Fibroblast of lung (primary cell): ENCODE data around the gene SMTNL1. TPM values are rescaled to one million over a fixed set of nuclear protein-coding genes. Genes with fewer than 3 reads are reported as not detected.

Source experiments
- DNase-seq, 2 donors: peaks; one replicate each; pipeline versions ENCODE4 v3.0.0 to v3.0.0-alpha.2; 2010; ENCODE audit warnings: low read depth in 2 of 2
- H2AFZ ChIP-seq: 2 replicates; pipeline ENCODE4 v1.5.1; 2012; ENCODE audit warnings: low read length, control low read depth, inconsistent platforms
- H3K27ac ChIP-seq: 2 replicates; pipeline ENCODE4 v1.5.1; 2011; ENCODE audit warnings: low read length, control low read depth; ENCODE audit not compliant: insufficient read depth
- H3K27me3 ChIP-seq: 2 replicates; pipeline ENCODE4 v1.5.1; 2011; ENCODE audit warnings: mild to moderate bottlenecking, low read length; ENCODE audit not compliant: control insufficient read depth, insufficient read depth
- H3K36me3 ChIP-seq: 2 replicates; pipeline ENCODE4 v1.5.1; 2011; ENCODE audit warnings: low read length; ENCODE audit not compliant: control insufficient read depth, insufficient read depth
- H3K4me1 ChIP-seq: 2 replicates; pipeline ENCODE4 v1.5.1; 2011; ENCODE audit warnings: low read length; ENCODE audit not compliant: control insufficient read depth, insufficient read depth; ENCODE audit errors: extremely low read depth
- H3K4me2 ChIP-seq: 2 replicates; pipeline ENCODE4 v1.5.1; 2011; ENCODE audit warnings: low read length, control low read depth; ENCODE audit not compliant: insufficient read depth; ENCODE audit errors: extremely low read depth
- H3K4me3 ChIP-seq, 4 experiments: fragments of 200-600 bp in 1 of 4; sonication (generic) in 1 of 4; replicated peaks in 1 of 4; 2 replicates each; pipeline ENCODE4 v1.5.1; 2011 to 2016; ENCODE audit warnings: low read length in 4 of 4, low read depth in 3 of 4, mild to moderate bottlenecking in 3 of 4, control low read depth in 2 of 4, inconsistent platforms in 1 of 4, mixed read lengths in 1 of 4; ENCODE audit not compliant: insufficient read depth in 1 of 4; ENCODE audit errors: control extremely low read depth in 1 of 4
- H3K79me2 ChIP-seq: 2 replicates; pipeline ENCODE4 v1.5.1; 2012; ENCODE audit warnings: mild to moderate bottlenecking, low read length, inconsistent platforms; ENCODE audit not compliant: control insufficient read depth, insufficient read depth
- H3K9ac ChIP-seq: 2 replicates; pipeline ENCODE4 v1.5.1; 2011; ENCODE audit warnings: mild to moderate bottlenecking, low read length, control low read depth; ENCODE audit not compliant: insufficient read depth
- H3K9me3 ChIP-seq: 2 replicates; pipeline ENCODE4 v1.5.1; 2012; ENCODE audit warnings: low read depth, low read length; ENCODE audit not compliant: control insufficient read depth, insufficient read depth
- H4K20me1 ChIP-seq: 2 replicates; pipeline ENCODE4 v1.5.1; 2011; ENCODE audit warnings: low read length; ENCODE audit not compliant: control insufficient read depth, insufficient read depth; ENCODE audit errors: extremely low read depth
- EZH2 ChIP-seq: IDR thresholded peaks from 2 replicates; pipeline ENCODE4 v1.5.1; 2012; ENCODE audit warnings: low read length, control low read depth, mild to moderate bottlenecking; ENCODE audit errors: missing control alignments
- polyA plus RNA-seq, 2 donors: library from polyadenylated mRNA; depleted of rRNA in 1 of 2; stranded (reverse) in 1 of 2; unstranded in 1 of 2; fragments of >200 nt; gene quantifications; 2 replicates each; pipeline ENCODE4 v1.2.1, GENCODE V29; 2011 to 2012; ENCODE audit warnings: missing spikeins in 1 of 2
- total RNA-seq: library from RNA; depleted of rRNA; stranded (reverse); fragments of >200 nt; gene quantifications from 2 replicates; pipeline ENCODE4 v1.2.1, GENCODE V29; 2014
- TF ChIP-seq, protein P1 (sequence below), 2 donors: IDR thresholded peaks in 1 of 2; conservative IDR thresholded peaks in 1 of 2; 1 replicate in 1 of 2; 2 replicates in 1 of 2; pipeline ENCODE4 v1.5.1; 2011 to 2012; ENCODE audit warnings: low read length in 2 of 2, control low read depth in 1 of 2, inconsistent platforms in 1 of 2, low read depth in 1 of 2, mild to moderate bottlenecking in 1 of 2

Gene SMTNL1
- total and polyA plus RNA-seq, 2 donors (not counting 1 experiment from before 2014, with no cell fraction given) = not detected

DNA sequence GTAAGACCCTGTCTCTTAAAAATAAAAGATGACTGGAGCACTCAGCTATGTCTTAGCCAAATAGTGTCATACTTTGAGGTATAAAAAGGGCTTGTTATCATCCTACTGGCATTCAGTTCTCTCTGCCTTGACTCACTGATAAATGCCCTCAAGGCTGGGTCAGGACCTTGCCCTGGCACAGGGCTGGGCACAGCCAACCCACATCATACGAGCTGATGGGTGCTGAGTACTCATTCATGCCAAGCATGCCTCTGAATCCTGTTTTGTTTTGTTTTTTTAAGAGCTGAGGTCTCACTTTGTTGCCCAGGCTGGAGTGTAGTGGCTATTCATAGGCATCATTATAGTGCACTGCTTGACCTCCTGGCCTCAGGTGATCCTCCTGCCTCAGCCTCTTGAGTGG is 1.9 kb downstream of the SMTNL1 start:
- Histone ChIP-seq H3K4me3 (no peak overlapping the region), H3K36me3 (no peaks in the 10 kb centered on the region), H3K9ac (no peak overlapping the region), H4K20me1 (no peaks in the 10 kb centered on the region), H3K27ac (no peak overlapping the region), H3K9me3 (no peaks in the 10 kb centered on the region), H3K4me2 (no peak overlapping the region), H3K4me1 (no peaks in the 10 kb centered on the region), H3K27me3 (peaks cover 12% of the 10 kb centered on the region), H2AFZ (no peak overlapping the region), H3K79me2 (no peaks in the 10 kb centered on the region)
- no peak for DNase-seq
- TF ChIP-seq EZH2 = no peak
- TF ChIP-seq, protein P1, sequence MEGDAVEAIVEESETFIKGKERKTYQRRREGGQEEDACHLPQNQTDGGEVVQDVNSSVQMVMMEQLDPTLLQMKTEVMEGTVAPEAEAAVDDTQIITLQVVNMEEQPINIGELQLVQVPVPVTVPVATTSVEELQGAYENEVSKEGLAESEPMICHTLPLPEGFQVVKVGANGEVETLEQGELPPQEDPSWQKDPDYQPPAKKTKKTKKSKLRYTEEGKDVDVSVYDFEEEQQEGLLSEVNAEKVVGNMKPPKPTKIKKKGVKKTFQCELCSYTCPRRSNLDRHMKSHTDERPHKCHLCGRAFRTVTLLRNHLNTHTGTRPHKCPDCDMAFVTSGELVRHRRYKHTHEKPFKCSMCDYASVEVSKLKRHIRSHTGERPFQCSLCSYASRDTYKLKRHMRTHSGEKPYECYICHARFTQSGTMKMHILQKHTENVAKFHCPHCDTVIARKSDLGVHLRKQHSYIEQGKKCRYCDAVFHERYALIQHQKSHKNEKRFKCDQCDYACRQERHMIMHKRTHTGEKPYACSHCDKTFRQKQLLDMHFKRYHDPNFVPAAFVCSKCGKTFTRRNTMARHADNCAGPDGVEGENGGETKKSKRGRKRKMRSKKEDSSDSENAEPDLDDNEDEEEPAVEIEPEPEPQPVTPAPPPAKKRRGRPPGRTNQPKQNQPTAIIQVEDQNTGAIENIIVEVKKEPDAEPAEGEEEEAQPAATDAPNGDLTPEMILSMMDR (conservative IDR thresholded peaks at IDR 0.05 in 1 of 2, IDR thresholded peaks at IDR 0.05 in 1 of 2; ENCODE audit: low read depth in 1 of 2, low read length in 2 of 2) = no peak

DNA sequence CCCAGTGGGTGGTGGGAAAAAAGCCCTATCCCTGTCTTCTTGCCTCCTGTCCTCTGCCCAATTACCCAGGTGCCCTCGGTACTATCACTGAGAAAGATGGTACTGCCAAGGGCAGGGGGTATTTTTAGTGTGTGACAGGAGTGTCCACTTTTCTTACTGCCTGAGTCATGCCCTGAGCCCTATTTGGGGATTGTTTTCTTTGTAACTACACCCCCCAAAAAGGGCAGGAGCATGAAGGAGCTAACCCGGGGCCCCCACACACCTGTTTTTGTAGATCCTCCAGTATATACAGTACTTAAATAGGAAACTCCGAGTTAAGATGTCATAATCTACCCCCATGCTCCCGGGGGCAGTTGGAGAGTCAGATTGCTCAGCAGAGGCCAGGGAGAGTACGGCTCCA is 3.8 kb downstream of the SMTNL1 start:
- no peak for DNase-seq
- H2AFZ ChIP-seq = no peak overlapping the region
- H4K20me1 ChIP-seq = no peaks in the 10 kb centered on the region
- no peaks in the 10 kb centered on the region for H3K79me2 ChIP-seq
- no peak overlapping the region for H3K27ac ChIP-seq
- no peak for TF ChIP-seq EZH2
- TF ChIP-seq, protein P1 (conservative IDR thresholded peaks at IDR 0.05 in 1 of 2, IDR thresholded peaks at IDR 0.05 in 1 of 2; ENCODE audit: low read depth in 1 of 2, low read length in 2 of 2) = no peak
- no peaks in the 10 kb centered on the region for H3K9me3 ChIP-seq
- H3K4me2 ChIP-seq = no peak overlapping the region
- H3K36me3 ChIP-seq = no peaks in the 10 kb centered on the region
- H3K4me3 ChIP-seq = no peak overlapping the region
- no peaks in the 10 kb centered on the region for H3K4me1 ChIP-seq
- peaks cover 12% of the 10 kb centered on the region for H3K27me3 ChIP-seq
- H3K9ac ChIP-seq = no peak overlapping the region

DNA sequence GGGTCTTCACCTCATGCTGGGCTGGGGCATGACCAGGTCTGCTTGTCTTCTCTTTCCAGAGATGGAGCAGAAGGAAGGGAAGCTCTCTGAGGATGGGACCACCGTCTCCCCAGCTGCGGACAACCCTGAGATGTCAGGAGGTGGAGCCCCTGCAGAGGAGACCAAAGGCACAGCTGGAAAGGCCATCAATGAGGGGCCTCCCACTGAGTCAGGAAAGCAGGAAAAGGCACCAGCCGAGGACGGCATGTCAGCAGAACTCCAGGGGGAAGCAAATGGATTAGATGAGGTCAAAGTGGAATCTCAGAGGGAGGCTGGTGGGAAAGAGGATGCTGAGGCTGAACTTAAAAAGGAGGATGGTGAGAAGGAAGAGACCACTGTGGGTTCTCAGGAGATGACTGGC is 5.2 kb downstream of the SMTNL1 start:
- H3K9me3 ChIP-seq = no peaks in the 10 kb centered on the region
- no peak overlapping the region for H3K4me3 ChIP-seq
- no peak overlapping the region for H2AFZ ChIP-seq
- H3K4me2 ChIP-seq = no peak overlapping the region
- H3K9ac ChIP-seq = no peak overlapping the region
- H3K27ac ChIP-seq = no peak overlapping the region
- no peak for TF ChIP-seq EZH2
- TF ChIP-seq, protein P1 (conservative IDR thresholded peaks at IDR 0.05 in 1 of 2, IDR thresholded peaks at IDR 0.05 in 1 of 2; ENCODE audit: low read depth in 1 of 2, low read length in 2 of 2) = no peak
- H3K79me2 ChIP-seq = no peaks in the 10 kb centered on the region
- H3K36me3 ChIP-seq = no peaks in the 10 kb centered on the region
- no peak for DNase-seq
- peaks cover 9% of the 10 kb centered on the region for H3K27me3 ChIP-seq
- peaks cover 2% of the 10 kb centered on the region for H3K4me1 ChIP-seq
- no peaks in the 10 kb centered on the region for H4K20me1 ChIP-seq
